ENCODE results near the gene WASF1. TPM values are rescaled to one million over a fixed set of nuclear protein-coding genes. Genes with fewer than 3 reads are reported as not detected.

WASF1 gene
- polyA plus RNA-seq (ENCODE audit: low read depth in 6 of 6), result 10 to 100 TPM in 3 of 6 donors, 1 to 10 TPM in 3; 6.9 to 21.6 (median 11.2) TPM

DNA sequence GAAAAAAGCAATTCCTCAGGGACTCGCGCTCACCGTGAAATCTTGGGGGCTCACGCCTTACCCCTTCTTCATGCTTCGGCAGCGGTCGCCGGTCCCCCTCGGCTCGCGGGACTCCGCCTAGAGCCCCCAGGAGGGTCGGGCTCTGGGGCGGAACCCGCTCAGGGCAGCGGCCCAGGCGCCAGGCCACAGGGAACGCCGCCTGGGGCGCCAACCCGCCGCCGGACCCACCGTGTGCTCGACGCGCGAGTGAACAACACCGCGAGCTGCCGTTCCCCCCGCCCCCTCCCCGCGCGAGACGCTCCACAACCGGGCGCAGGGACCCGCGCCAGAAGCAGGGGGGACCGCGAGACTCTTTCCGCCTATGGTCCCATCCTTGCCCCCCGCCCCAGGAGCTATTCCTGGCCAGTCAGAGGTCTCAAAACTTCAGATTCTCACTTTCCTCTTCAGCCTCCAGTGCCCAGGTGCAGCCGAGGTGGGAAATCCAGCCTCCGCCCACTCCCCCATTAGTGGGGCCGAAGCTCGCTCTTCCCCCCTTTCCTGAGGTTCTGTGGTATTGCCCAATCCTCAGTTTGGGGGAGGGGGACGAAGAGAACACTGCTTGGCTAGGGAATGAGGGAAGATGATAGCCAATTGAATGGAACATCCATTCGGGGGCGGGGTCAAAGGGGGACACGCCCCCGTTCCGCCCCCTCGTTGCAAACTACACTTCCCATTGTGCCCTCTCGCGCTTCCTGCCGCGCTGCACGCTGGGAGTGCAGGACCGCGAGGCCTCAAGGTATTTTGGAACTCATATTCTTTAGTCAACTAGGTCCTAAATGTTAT is at the start of gene WASF1:
Gene WASF1 (minus strand): TSS at position 265 of the 822 bp plus-strand sequence. CDS start 52,069 bp downstream, outside the sequence.
- Mint-ChIP-seq H3K27ac (peak within 1 kb of the TSS in 5 of 6 donors; percentile 62 to 99 (median 85)), H3K4me1 (peaks cover 0 to 14% (median 6%) of the 10 kb centered on the region in 3 donors), H3K27me3 (no peaks in the 10 kb centered on the region), H3K36me3 (no peaks in the 10 kb centered on the region), H3K4me3 (peak within 1 kb of the TSS in 6 of 8 donors; percentile 84 to 96 (median 91)), H3K9me3 (no peaks in the 10 kb centered on the region)
- ATAC-seq (ENCODE audit: low read depth in 2 of 2), result peak; percentile 76 to 78
- peak; percentile 92 for DNase-seq

DNA sequence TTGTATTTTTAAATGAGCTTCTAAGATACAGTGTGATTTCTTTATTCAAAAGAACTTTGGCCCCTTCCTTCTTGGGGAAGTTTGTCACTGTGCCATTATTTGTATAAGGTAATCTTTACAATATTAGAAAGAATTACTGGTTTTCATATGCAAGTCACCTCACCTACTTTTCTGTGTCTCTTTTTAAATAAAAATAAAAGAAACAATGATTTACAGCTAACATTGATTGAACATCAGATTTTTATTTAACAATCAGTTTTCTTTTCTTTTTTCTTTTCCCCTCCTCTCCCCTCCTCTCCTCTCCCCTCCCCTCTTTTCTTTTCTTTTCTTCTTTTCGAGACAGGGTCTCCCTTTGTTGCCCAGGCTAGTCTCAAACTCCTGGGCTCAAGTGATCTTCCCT is 46.8 kb upstream of the WASF1 start:
- Mint-ChIP-seq H3K4me1 (peaks cover 0 to 5% (median 3%) of the 10 kb centered on the region in 3 donors), H3K4me3 (no peak overlapping the region), H3K9me3 (no peaks in the 10 kb centered on the region), H3K27ac (peak overlapping the region in 1 of 6 donors; percentile 75), H3K27me3 (no peaks in the 10 kb centered on the region), H3K36me3 (peaks cover 8 to 15% of the 10 kb centered on the region in 2 donors)
- DNase-seq, result no peak
- ATAC-seq (ENCODE audit: low read depth in 2 of 2), result no peak

DNA sequence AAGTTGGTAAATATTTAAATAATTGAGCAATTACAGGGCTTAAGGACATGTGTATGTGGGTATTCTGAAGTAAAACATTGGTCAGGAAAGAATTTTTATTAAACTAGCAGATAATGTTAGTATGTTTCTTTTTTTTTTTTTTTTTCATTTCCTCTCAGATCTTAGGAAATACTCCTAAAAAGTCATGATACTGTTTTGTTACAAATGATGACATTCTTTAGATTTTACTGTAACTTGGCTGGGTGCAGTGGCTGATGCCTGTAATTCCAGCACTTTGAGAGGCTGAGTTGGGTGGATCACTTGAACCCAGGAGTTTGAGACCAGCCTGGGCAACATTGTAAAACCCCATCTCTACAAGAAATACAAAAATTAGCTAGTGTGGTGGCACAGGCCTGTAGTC is 42.3 kb upstream of the WASF1 start:
- no peak overlapping the region for H3K4me3 Mint-ChIP-seq
- H3K27me3 Mint-ChIP-seq, result no peaks in the 10 kb centered on the region
- peaks cover 16 to 21% of the 10 kb centered on the region in 2 donors for H3K36me3 Mint-ChIP-seq
- DNase-seq, result no peak
- H3K27ac Mint-ChIP-seq, result peak overlapping the region in 4 of 6 donors; percentile 24 to 47 (median 30)
- no peaks in the 10 kb centered on the region for H3K9me3 Mint-ChIP-seq
- peaks cover 0 to 5% (median 3%) of the 10 kb centered on the region in 3 donors for H3K4me1 Mint-ChIP-seq
- no peak for ATAC-seq (ENCODE audit: low read depth in 2 of 2)

DNA sequence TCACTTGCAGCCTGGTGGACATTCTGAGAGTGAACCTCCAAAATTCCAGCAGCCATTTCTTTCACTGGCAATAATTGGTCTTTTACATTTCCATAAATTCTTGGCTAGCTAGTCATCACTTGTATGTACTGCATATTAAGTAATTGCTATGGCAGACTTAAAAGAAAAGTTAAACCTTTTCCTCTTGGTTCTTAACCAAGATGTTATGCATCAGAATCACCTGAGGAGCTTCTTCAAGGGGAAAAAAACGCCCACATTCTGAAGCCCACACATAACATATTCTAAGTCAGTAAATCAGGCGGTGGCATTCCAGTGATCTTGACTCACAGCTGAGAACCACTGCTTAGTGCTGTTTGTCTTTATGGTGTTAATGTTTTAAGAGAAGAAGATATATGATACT is 37.8 kb upstream of the WASF1 start:
- H3K27ac Mint-ChIP-seq, result no peak overlapping the region
- no peaks in the 10 kb centered on the region for H3K9me3 Mint-ChIP-seq
- peaks cover 29 to 36% of the 10 kb centered on the region in 2 donors for H3K36me3 Mint-ChIP-seq
- H3K4me3 Mint-ChIP-seq, result no peak overlapping the region
- ATAC-seq (ENCODE audit: low read depth in 2 of 2) (no peak), DNase-seq (no peak)
- peaks cover 9 to 23% (median 20%) of the 10 kb centered on the region in 3 donors for H3K4me1 Mint-ChIP-seq
- no peaks in the 10 kb centered on the region for H3K27me3 Mint-ChIP-seq

DNA sequence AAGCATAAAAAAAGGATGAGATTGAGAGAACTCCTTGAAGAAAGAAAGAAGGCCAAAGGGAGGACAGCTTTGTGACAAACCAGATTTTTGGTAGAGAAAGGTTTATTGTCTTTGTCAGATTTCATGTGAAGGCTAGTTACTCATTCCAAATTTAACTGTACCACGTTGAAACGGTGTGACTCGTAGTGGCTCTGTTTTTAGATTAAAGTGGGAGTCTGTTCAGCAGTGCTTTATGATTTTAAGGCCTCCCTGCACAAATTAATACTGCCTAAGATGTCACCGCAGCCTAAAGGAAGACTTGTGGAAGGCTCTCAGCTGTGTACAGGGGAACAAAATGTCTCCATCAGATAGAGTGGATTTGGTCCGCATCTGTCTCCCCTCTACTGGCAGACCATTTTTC is 36.7 kb upstream of the WASF1 start:
- DNase-seq (no peak), ATAC-seq (ENCODE audit: low read depth in 2 of 2) (no peak)
- no peak overlapping the region for H3K4me3 Mint-ChIP-seq
- H3K4me1 Mint-ChIP-seq, result peaks cover 9 to 27% (median 25%) of the 10 kb centered on the region in 3 donors
- no peaks in the 10 kb centered on the region for H3K9me3 Mint-ChIP-seq
- no peaks in the 10 kb centered on the region for H3K27me3 Mint-ChIP-seq
- peak overlapping the region in 1 of 6 donors; percentile 68 for H3K27ac Mint-ChIP-seq
- peaks cover 32 to 41% of the 10 kb centered on the region in 2 donors for H3K36me3 Mint-ChIP-seq

DNA sequence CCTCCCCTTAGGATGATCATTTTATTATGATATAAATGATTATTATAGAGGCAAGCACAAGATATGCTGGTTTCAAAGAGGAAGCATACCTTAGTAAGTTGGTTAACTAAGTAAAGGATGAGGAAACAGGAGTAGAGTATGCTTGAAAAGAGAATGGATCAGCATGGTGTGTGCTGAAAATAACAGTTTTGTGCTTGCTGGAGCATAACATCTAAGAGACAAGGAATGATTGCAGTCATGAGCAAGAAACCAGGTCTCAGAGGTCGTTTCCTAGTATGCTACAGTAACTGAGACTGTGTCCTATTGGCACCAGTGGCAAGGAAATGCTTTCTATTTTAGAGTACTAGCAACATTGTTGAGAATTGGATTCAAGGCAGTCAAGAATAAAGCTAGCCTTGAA is 34.9 kb upstream of the WASF1 start:
- ATAC-seq (ENCODE audit: low read depth in 2 of 2), result peak; percentile 70 to 82
- no peaks in the 10 kb centered on the region for H3K27me3 Mint-ChIP-seq
- H3K36me3 Mint-ChIP-seq, result peaks cover 32 to 42% of the 10 kb centered on the region in 2 donors
- peak overlapping the region in 3 of 6 donors; percentile 7 to 68 (median 30) for H3K27ac Mint-ChIP-seq
- peaks cover 9 to 31% (median 28%) of the 10 kb centered on the region in 3 donors for H3K4me1 Mint-ChIP-seq
- no peak overlapping the region for H3K4me3 Mint-ChIP-seq
- DNase-seq, result no peak
- H3K9me3 Mint-ChIP-seq, result no peaks in the 10 kb centered on the region

DNA sequence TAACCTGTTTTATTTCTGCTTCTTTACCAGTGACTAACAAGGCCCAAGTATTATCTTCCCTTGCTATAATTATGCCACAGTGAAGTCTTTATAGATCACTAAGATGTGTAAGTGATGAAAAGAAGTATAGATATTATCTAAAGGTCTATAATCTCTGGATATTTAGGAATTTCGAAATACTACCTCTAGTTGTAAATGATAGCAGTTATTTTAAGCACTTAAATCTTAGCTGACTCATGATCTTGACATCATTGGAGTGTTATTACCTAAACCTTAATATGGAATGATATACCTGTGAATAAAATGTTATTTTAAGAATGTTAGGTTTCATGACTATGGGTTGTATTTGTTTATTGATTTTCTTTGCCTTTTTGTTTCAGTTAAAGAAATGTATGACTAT is 32.3 kb upstream of the WASF1 start:
- Mint-ChIP-seq H3K4me1 (peaks cover 9 to 36% (median 31%) of the 10 kb centered on the region in 3 donors), H3K4me3 (no peak overlapping the region), H3K27ac (peak overlapping the region in 3 of 6 donors; percentile 39 to 83 (median 54)), H3K9me3 (no peaks in the 10 kb centered on the region), H3K36me3 (peaks cover 32 to 34% of the 10 kb centered on the region in 2 donors), H3K27me3 (no peaks in the 10 kb centered on the region)
- ATAC-seq (ENCODE audit: low read depth in 2 of 2) (no peak), DNase-seq (no peak)

DNA sequence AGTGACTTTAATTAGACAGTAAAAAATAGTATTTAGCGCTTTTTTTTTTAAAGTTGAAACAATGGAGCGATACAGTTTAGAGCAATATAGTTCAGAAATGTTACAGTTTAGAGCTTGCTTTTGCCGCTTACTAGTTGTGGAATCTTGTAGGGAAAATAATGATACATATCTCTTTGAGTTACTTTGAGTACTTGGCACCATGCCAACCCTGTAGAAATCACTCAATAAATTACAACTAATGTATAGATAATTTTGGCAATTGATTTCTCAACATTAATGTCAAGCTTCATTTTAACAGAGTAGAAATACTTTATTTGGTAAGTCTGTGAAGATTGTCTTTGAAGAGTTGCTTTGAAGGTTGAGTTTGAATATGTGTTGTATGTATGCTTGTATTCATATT is 28.2 kb upstream of the WASF1 start:
- Mint-ChIP-seq H3K9me3 (no peaks in the 10 kb centered on the region), H3K27ac (no peak overlapping the region), H3K4me3 (no peak overlapping the region), H3K27me3 (no peaks in the 10 kb centered on the region), H3K36me3 (peaks cover 13 to 16% of the 10 kb centered on the region in 2 donors), H3K4me1 (peaks cover 21 to 50% (median 43%) of the 10 kb centered on the region in 3 donors)
- DNase-seq (no peak), ATAC-seq (ENCODE audit: low read depth in 2 of 2) (no peak)

DNA sequence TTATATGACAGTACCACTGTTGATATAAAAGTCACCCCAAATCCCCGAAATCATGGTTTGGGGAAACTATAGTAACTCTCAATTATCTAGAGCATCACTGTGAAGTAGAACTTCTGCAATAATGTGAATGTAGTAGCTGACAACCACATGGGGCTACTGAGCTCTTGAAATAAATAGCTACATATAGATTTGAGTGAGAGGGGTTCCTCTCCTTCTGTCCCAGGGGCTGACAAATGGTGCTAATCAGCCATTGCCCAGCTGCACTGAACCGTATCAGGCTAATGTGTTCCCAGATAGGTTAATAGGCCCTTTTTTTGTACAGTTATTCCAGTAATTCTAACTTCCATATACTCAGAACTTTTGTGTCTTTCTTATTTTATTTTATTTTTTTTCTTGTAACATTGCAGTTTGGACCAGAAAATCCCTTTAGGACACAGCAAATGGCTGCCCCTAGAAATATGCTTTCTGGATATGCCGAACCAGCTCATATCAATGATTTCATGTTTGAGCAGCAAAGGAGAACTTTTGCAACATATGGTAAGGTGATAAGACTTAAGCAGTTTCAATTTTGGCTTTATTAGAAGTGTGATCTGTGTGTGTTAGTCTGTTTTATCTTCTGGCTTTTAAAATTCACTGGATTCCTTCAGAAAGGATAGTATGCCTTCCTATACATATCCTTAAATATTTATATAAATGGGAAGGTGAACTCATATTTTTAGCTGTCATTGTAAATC is 21.8 kb upstream of the WASF1 start:
- Mint-ChIP-seq H3K4me3 (no peak overlapping the region), H3K4me1 (peaks cover 29 to 71% (median 55%) of the 10 kb centered on the region in 3 donors), H3K36me3 (no peaks in the 10 kb centered on the region), H3K27me3 (no peaks in the 10 kb centered on the region), H3K27ac (peak overlapping the region in 3 of 6 donors; percentile 12 to 86 (median 78)), H3K9me3 (no peaks in the 10 kb centered on the region)
- no peak for ATAC-seq (ENCODE audit: low read depth in 2 of 2)
- DNase-seq, result no peak

DNA sequence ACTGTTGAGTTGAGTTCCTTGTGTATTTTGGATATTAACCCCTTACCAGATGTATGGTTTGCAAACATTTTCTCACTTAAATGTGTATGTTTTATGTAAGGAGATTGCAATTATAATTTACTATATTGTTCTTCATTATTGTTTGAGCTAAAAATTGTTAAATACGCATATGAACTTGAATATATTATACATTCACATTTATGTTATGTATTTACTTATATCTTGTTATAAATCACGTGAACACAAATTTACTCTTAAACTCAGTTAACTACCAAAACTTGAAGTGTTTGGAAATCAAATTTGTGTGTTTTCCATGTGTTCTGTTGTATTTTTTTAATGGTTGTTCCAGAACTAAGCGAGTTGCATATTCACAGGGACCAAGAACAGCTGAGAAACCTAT is 19.1 kb upstream of the WASF1 start:
- no peaks in the 10 kb centered on the region for H3K27me3 Mint-ChIP-seq

DNA sequence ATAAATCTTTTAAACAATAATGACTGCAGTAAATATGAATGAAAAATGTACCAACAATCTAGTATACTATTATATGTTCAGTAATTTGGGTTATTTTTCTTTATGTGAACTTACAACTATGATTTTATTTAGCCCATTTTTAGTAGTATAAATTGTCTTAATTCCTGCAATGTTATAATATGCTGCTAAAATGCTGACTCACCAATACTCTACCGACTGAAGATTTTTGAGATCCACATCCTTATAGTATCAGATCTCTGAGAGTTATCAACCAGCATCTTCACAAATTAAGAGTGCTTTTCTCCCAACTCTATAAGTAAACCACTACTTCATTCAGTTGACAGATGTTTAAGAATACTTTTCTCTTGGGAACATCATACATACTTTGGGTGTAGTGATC is 17.4 kb upstream of the WASF1 start:
- ATAC-seq (ENCODE audit: low read depth in 2 of 2), result no peak
- H3K36me3 Mint-ChIP-seq, result peaks cover 0 to 10% of the 10 kb centered on the region in 2 donors
- no peak overlapping the region for H3K4me3 Mint-ChIP-seq
- no peak for DNase-seq
- H3K9me3 Mint-ChIP-seq, result no peaks in the 10 kb centered on the region
- H3K4me1 Mint-ChIP-seq, result peaks cover 11 to 42% (median 31%) of the 10 kb centered on the region in 3 donors
- no peaks in the 10 kb centered on the region for H3K27me3 Mint-ChIP-seq
- no peak overlapping the region for H3K27ac Mint-ChIP-seq

More for the DNA sequence above, 19.1 kb upstream of the WASF1 start:
- H3K9me3 Mint-ChIP-seq, result no peaks in the 10 kb centered on the region
- H3K27ac Mint-ChIP-seq, result no peak overlapping the region
- peaks cover 0 to 9% of the 10 kb centered on the region in 2 donors for H3K36me3 Mint-ChIP-seq
- ATAC-seq (ENCODE audit: low read depth in 2 of 2) (no peak), DNase-seq (no peak)
- H3K4me3 Mint-ChIP-seq, result no peak overlapping the region
- peaks cover 15 to 56% (median 47%) of the 10 kb centered on the region in 3 donors for H3K4me1 Mint-ChIP-seq

DNA sequence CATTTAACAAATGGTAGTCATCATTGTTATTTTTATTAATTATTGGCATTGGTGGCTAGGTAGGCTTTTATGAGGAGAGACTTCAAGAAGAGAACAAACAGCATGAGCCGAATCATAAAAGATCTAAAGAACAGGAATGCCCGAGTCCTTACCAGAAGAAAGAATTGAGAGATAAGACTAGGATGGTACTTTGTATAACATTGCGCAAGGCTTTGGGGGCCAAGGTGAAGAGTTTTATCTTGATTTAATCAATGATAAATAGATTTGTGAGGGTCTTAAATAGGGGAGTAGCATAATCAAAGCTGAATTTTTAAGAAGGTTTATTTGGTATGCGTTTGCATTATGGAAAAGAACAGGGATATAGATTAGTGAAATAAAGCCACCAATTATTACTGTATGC is 16.2 kb upstream of the WASF1 start:
- H3K27me3 Mint-ChIP-seq, result no peaks in the 10 kb centered on the region
- no peak overlapping the region for H3K4me3 Mint-ChIP-seq
- H3K4me1 Mint-ChIP-seq, result peaks cover 7 to 31% (median 26%) of the 10 kb centered on the region in 3 donors
- DNase-seq (no peak), ATAC-seq (ENCODE audit: low read depth in 2 of 2) (no peak)
- no peaks in the 10 kb centered on the region for H3K9me3 Mint-ChIP-seq
- peak overlapping the region in 1 of 6 donors; percentile 84 for H3K27ac Mint-ChIP-seq
- H3K36me3 Mint-ChIP-seq, result peaks cover 0 to 10% of the 10 kb centered on the region in 2 donors

DNA sequence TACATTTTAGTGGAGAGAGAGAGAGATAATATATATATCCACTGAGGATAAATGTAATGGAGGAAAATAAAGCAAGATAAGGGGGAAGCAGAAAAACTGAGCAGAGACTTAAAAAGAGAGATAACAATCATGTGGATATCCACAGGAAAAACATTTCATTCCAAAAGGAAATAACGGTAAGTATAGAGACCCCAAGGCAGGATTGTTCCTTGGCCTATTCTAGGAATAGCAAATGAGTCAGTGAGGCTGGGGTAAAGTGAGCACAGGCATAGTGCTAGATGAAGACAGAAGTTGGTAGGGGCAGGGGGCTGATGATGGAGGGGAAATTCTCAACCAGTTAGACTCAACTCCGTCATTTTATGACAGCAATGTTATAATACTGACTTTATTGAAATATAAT is 12.0 kb upstream of the WASF1 start:
- no peak overlapping the region for H3K4me3 Mint-ChIP-seq
- no peak overlapping the region for H3K27ac Mint-ChIP-seq
- DNase-seq, result no peak
- no peaks in the 10 kb centered on the region for H3K9me3 Mint-ChIP-seq
- H3K27me3 Mint-ChIP-seq, result no peaks in the 10 kb centered on the region
- no peak for ATAC-seq (ENCODE audit: low read depth in 2 of 2)
- H3K4me1 Mint-ChIP-seq, result peaks cover 3 to 17% (median 13%) of the 10 kb centered on the region in 3 donors
- peaks cover 0 to 14% of the 10 kb centered on the region in 2 donors for H3K36me3 Mint-ChIP-seq

All from naive B cell (primary cell).